GM12878 (cell line): Measurements from ENCODE around the gene APOC1. TPM values are rescaled to one million over a fixed set of nuclear protein-coding genes. Genes with fewer than 3 reads are reported as not detected.

Experiments
- ATAC-seq: fragments of 200-7000 bp; cut with Tn5 transposase; 3 replicates; pipeline ENCODE4 v1.9.1; 2020; ENCODE audit warnings: mild to moderate bottlenecking, moderate library complexity
- BruUV-seq: library from RNA; stranded (reverse); fragments of 400-500 nt; replicated peaks from 2 replicates; lab custom pipeline; 2021; lab: Mats Ljungman, UMichigan
- CTCF ChIA-PET: fragments of 300-600 bp; sonication (Branson Sonifier 250); formaldehyde crosslinking; extraction: SDS; loops from one replicate; lab custom pipeline; 2021; ENCODE audit warnings: inconsistent platforms; lab: Yijun Ruan, JAX
- POLR2A ChIA-PET: fragments of 350-600 bp; formaldehyde crosslinking; extraction: SDS; loops from one replicate; lab custom pipeline; 2021; ENCODE audit warnings: inconsistent platforms; lab: Charles Lee
- RAD21 ChIA-PET: fragments of 300-600 bp; sonication (Branson Sonifier 250); formaldehyde crosslinking; loops from one replicate; lab custom pipeline; 2023; ENCODE audit warnings: antibody characterized with exemption; ENCODE audit not compliant: unreplicated experiment; lab: Charles Lee
- SMC1A ChIA-PET: fragments of 300-600 bp; sonication (Branson Sonifier 250); formaldehyde crosslinking; loops from one replicate; lab custom pipeline; 2023; ENCODE audit not compliant: unreplicated experiment, uncharacterized antibody; lab: Charles Lee
- DNase-seq: peaks from one replicate; pipeline ENCODE4 v3.0.0-alpha.2; 2011; ENCODE audit warnings: low read depth, low spot score
- FAIRE-seq: peaks from 3 replicates; lab custom pipeline; 2011; peaks lifted over from hg19 to GRCh38; lab: Jason Lieb, UNC
- H2AFZ ChIP-seq: 2 replicates; pipeline ENCODE4 v1.6.0; 2011; ENCODE audit warnings: low read depth, low read length, control low read depth; ENCODE audit not compliant: control insufficient read depth
- H3K27ac ChIP-seq: 2 replicates; pipeline ENCODE4 v1.5.1; 2011; ENCODE audit warnings: control low read depth; ENCODE audit not compliant: control insufficient read depth, insufficient read depth
- H3K27me3 ChIP-seq, 2 experiments: replicated peaks in 1 of 2; 2 replicates each; pipeline versions ENCODE4 v1.6.0 to v1.6.1; 2011; ENCODE audit warnings: low read length in 1 of 2; ENCODE audit not compliant: control insufficient read depth in 2 of 2, insufficient read depth in 2 of 2
- H3K36me3 ChIP-seq, 2 experiments: 2 replicates each; pipeline ENCODE4 v1.5.1; 2011; ENCODE audit warnings: low read length in 1 of 2; ENCODE audit not compliant: control insufficient read depth in 2 of 2, insufficient read depth in 2 of 2
- H3K4me1 ChIP-seq: 2 replicates; pipeline ENCODE4 v1.6.1; 2011; ENCODE audit warnings: mild to moderate bottlenecking, low read length, moderate library complexity, mixed read lengths; ENCODE audit not compliant: control insufficient read depth, insufficient read depth
- H3K4me2 ChIP-seq: 2 replicates; pipeline ENCODE4 v1.6.0; 2011; ENCODE audit warnings: control low read depth; ENCODE audit not compliant: control insufficient read depth, insufficient read depth
- H3K4me3 ChIP-seq: fragments of 200-600 bp; sonication (generic); 2 replicates; pipeline ENCODE4 v1.5.1; 2016
- H3K79me2 ChIP-seq: 2 replicates; pipeline ENCODE4 v1.6.0; 2011; ENCODE audit warnings: low read length; ENCODE audit not compliant: control insufficient read depth, insufficient read depth
- H3K9ac ChIP-seq: 2 replicates; pipeline ENCODE4 v1.8.0; 2011; ENCODE audit warnings: low read length, control low read depth, mixed read lengths; ENCODE audit not compliant: control insufficient read depth, insufficient read depth
- H3K9me3 ChIP-seq: replicated peaks from 3 replicates; pipeline ENCODE4 v1.5.1; 2011; ENCODE audit warnings: mild to moderate bottlenecking, low read length; ENCODE audit not compliant: control insufficient read depth, insufficient read depth
- H4K20me1 ChIP-seq: 2 replicates; pipeline ENCODE4 v1.6.0; 2011; ENCODE audit not compliant: control insufficient read depth, insufficient read depth
- DPF2 ChIP-seq: fragments of 450-650 bp; IDR thresholded peaks from 2 replicates; pipeline ENCODE4 v1.6.1; 2017; ENCODE audit warnings: mild to moderate bottlenecking
- KDM1A ChIP-seq: fragments of 200-600 bp; sonication (generic); IDR thresholded peaks from 2 replicates; pipeline ENCODE4 v1.6.1; 2016; ENCODE audit warnings: borderline replicate concordance
- PAX5 ChIP-seq: IDR thresholded peaks from 2 replicates; pipeline ENCODE4 v1.6.1; 2011; ENCODE audit warnings: low read depth, low read length, borderline replicate concordance
- POLR2A ChIP-seq: IDR thresholded peaks from 2 replicates; pipeline ENCODE4 v1.6.1; 2011; ENCODE audit warnings: low read depth, mild to moderate bottlenecking, low read length
- RAD21 ChIP-seq: IDR thresholded peaks from 2 replicates; pipeline ENCODE4 v1.6.1; 2011; ENCODE audit warnings: mild to moderate bottlenecking, low read depth, low read length, moderate library complexity; ENCODE audit not compliant: insufficient read depth
- TCF7 ChIP-seq: IDR thresholded peaks from 2 replicates; pipeline ENCODE4 v1.6.1; 2014; ENCODE audit warnings: antibody characterized with exemption, borderline replicate concordance
- ZBED1 ChIP-seq: IDR thresholded peaks from 2 replicates; pipeline ENCODE4 v1.6.1; 2016; ENCODE audit warnings: borderline replicate concordance
- WGBS: methylation state at CpG from one replicate; pipeline ENCODE4 v1.1.6; 2016; ENCODE audit warnings: low lambda C conversion rate; ENCODE audit not compliant: insufficient replicate concordance, insufficient coverage; ENCODE audit errors: missing lambda C conversion rate; 5-methylcytosine and 5-hydroxymethylcytosine counted together
- in situ Hi-C: fragments of 300-500 bp; cut with MboI; formaldehyde crosslinking; loops from 9 replicates; pipeline ENCODE4 v1.14.3; 2018; ENCODE audit warnings: mixed read lengths
- intact Hi-C: fragments of 100-400 bp; cut with micrococcal nuclease; formaldehyde crosslinking; loops from one replicate; pipeline ENCODE4 v1.14.2; 2022; ENCODE audit not compliant: unreplicated experiment
- polyA plus RNA-seq, 11 experiments: library from polyadenylated mRNA; depleted of rRNA in 4 of 11; unstranded in 6 of 11; stranded (reverse) in 5 of 11; fragments of >200 nt; fragmentation: Nextera tagmentation in 4 of 11; fragmentation: Illumina TruSeq in 1 of 11; extraction: Ambion mirVana in 4 of 11; extraction: Trizol in 1 of 11; gene quantifications; 1 replicate in 1 of 11; 2 replicates in 10 of 11; pipeline versions ENCODE4 v1.2.1 to v1.2.3, GENCODE V29; 2011 to 2016; ENCODE audit warnings: inconsistent platforms in 2 of 11, missing spikeins in 2 of 11, low read depth in 1 of 11
- total RNA-seq, 4 experiments: library from RNA; depleted of rRNA in 3 of 4; stranded (reverse); fragments of >200 nt in 3 of 4; fragmentation: Illumina TruSeq in 1 of 4; extraction: Trizol in 1 of 4; gene quantifications; 2 replicates each; pipeline versions ENCODE4 v1.2.1 to v1.2.3, GENCODE V29; 2013 to 2021
- TF ChIP-seq, protein P1 (sequence below): fragments of 450-650 bp; formaldehyde crosslinking; IDR thresholded peaks from 2 replicates; pipeline ENCODE4 v1.5.0; 2022; ENCODE audit warnings: mild to moderate bottlenecking, missing genetic modification characterization
- TF ChIP-seq, protein P2 (sequence below): fragments of 450-650 bp; IDR thresholded peaks from 2 replicates; pipeline ENCODE4 v1.6.1; 2018; ENCODE audit warnings: mild to moderate bottlenecking, low read depth, moderate library complexity; ENCODE audit not compliant: partially characterized antibody

The APOC1 gene
- total and polyA plus RNA-seq, 10 of the 15 experiments (the other 5 are each of a cell fraction or from before 2014, with no cell fraction given), result 0.73 to 4.0 (median 2.6) TPM

DNA sequence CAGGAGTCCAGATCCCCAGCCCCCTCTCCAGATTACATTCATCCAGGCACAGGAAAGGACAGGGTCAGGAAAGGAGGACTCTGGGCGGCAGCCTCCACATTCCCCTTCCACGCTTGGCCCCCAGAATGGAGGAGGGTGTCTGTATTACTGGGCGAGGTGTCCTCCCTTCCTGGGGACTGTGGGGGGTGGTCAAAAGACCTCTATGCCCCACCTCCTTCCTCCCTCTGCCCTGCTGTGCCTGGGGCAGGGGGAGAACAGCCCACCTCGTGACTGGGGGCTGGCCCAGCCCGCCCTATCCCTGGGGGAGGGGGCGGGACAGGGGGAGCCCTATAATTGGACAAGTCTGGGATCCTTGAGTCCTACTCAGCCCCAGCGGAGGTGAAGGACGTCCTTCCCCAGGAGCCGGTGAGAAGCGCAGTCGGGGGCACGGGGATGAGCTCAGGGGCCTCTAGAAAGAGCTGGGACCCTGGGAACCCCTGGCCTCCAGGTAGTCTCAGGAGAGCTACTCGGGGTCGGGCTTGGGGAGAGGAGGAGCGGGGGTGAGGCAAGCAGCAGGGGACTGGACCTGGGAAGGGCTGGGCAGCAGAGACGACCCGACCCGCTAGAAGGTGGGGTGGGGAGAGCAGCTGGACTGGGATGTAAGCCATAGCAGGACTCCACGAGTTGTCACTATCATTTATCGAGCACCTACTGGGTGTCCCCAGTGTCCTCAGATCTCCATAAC is 8.8 kb upstream of the APOC1 start, which contains the start of gene APOE:
Gene APOE (plus strand): TSS at position 360 of the 724 bp plus-strand sequence. CDS start 829 bp downstream, outside the sequence.
- RAD21 ChIA-PET, result interaction anchor here (0.8 to 2.3 kb wide), 2 partner anchors 15 to 154 kb away, joined by 4 to 8 read pairs; no protein-coding TSS in a partner anchor
- DNase-seq (no peak), ATAC-seq (no peak; the same call in 1 of the 3 replicates), FAIRE-seq (no peak)
- Histone ChIP-seq H3K4me2 (no peak within 1 kb of the TSS), H3K4me1 (no peaks in the 10 kb centered on the region), H2AFZ (no peak within 1 kb of the TSS), H3K27me3 (no peaks in the 10 kb centered on the region), H3K9me3 (no peaks in the 10 kb centered on the region), H3K36me3 (peaks cover 4 to 17% of the 10 kb centered on the region in 2 experiments; a peak in 3 of 4 replicates), H3K4me3 (no peak within 1 kb of the TSS), H4K20me1 (no peaks in the 10 kb centered on the region; the same call in 1 of the 2 replicates), H3K79me2 (no peaks in the 10 kb centered on the region), H3K9ac (no peak within 1 kb of the TSS), H3K27ac (no peak within 1 kb of the TSS)
- 0 out of 2 replicates have a peak, but pooled peaks have one; percentile 10 for TF ChIP-seq TCF7
- TF ChIP-seq KDM1A, result no peak
- peak; percentile 55; the same call in 1 of the 2 replicates for TF ChIP-seq POLR2A
- no peak for TF ChIP-seq RAD21
- no peak for TF ChIP-seq PAX5
- SMC1A ChIA-PET, result interaction anchor here (0.6 to 2.3 kb wide), 3 partner anchors 46 to 1061 kb away, joined by 3 to 11 read pairs (median 7); no protein-coding TSS in a partner anchor
- no TSS peak for BruUV-seq
- 12% methylated on average over 17 of the region's 20 CpGs for WGBS
- POLR2A ChIA-PET, result interaction anchor here (1.3 kb wide), 1 partner anchor 15 kb away, joined by 3 read pairs; no protein-coding TSS in a partner anchor
- intact Hi-C loops (loop anchor here (5.0 kb wide), 1 partner anchor 432 kb away; no protein-coding TSS in a partner anchor), in situ Hi-C loops (loop anchor here (10.0 kb wide), 2 partner anchors 49 to 429 kb away; partner anchors contain the start of gene CLPTM1)
- CTCF ChIA-PET, result interaction anchor here (0.6 to 4.3 kb wide), 11 partner anchors 9 to 432 kb away, joined by 3 to 34 read pairs (median 3); no protein-coding TSS in a partner anchor

DNA sequence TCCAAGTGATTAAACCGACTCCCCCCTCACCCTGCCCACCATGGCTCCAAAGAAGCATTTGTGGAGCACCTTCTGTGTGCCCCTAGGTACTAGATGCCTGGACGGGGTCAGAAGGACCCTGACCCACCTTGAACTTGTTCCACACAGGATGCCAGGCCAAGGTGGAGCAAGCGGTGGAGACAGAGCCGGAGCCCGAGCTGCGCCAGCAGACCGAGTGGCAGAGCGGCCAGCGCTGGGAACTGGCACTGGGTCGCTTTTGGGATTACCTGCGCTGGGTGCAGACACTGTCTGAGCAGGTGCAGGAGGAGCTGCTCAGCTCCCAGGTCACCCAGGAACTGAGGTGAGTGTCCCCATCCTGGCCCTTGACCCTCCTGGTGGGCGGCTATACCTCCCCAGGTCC is 6.8 kb upstream of the APOC1 start:
- no peak overlapping the region for H3K9ac ChIP-seq
- no peak for DNase-seq
- H3K79me2 ChIP-seq, result no peaks in the 10 kb centered on the region
- H3K4me3 ChIP-seq, result no peak overlapping the region
- intact Hi-C loops (loop anchor here (5.0 kb wide), 1 partner anchor 430 kb away; no protein-coding TSS in a partner anchor), in situ Hi-C loops (loop anchor here (10.0 kb wide), 2 partner anchors 47 to 427 kb away; partner anchors contain the start of gene CLPTM1)
- H3K27me3 ChIP-seq, result no peaks in the 10 kb centered on the region; a peak in 1 of 4 replicates
- H4K20me1 ChIP-seq, result no peaks in the 10 kb centered on the region; the same call in 1 of the 2 replicates
- WGBS, result 59% methylated on average over 11 of the region's 12 CpGs
- BruUV-seq, result no TSS peak
- H3K36me3 ChIP-seq, result peaks cover under 1 to 8% of the 10 kb centered on the region in 2 experiments; a peak in 3 of 4 replicates
- ChIA-PET RAD21 (no interaction called here), CTCF (interaction anchor here (0.8 to 5.1 kb wide), 2 partner anchors 40 to 44 kb away, joined by 4 to 37 read pairs; no protein-coding TSS in a partner anchor), SMC1A (interaction anchor here (0.6 kb wide), 1 partner anchor 410 kb away, joined by 3 read pairs; no protein-coding TSS in a partner anchor), POLR2A (no interaction called here)
- H3K4me2 ChIP-seq, result no peak overlapping the region
- FAIRE-seq, result no peak
- no peak overlapping the region for H2AFZ ChIP-seq
- H3K9me3 ChIP-seq, result no peaks in the 10 kb centered on the region
- no peak overlapping the region for H3K27ac ChIP-seq
- no peak for ATAC-seq
- no peak for TF ChIP-seq DPF2
- TF ChIP-seq, protein P1, sequence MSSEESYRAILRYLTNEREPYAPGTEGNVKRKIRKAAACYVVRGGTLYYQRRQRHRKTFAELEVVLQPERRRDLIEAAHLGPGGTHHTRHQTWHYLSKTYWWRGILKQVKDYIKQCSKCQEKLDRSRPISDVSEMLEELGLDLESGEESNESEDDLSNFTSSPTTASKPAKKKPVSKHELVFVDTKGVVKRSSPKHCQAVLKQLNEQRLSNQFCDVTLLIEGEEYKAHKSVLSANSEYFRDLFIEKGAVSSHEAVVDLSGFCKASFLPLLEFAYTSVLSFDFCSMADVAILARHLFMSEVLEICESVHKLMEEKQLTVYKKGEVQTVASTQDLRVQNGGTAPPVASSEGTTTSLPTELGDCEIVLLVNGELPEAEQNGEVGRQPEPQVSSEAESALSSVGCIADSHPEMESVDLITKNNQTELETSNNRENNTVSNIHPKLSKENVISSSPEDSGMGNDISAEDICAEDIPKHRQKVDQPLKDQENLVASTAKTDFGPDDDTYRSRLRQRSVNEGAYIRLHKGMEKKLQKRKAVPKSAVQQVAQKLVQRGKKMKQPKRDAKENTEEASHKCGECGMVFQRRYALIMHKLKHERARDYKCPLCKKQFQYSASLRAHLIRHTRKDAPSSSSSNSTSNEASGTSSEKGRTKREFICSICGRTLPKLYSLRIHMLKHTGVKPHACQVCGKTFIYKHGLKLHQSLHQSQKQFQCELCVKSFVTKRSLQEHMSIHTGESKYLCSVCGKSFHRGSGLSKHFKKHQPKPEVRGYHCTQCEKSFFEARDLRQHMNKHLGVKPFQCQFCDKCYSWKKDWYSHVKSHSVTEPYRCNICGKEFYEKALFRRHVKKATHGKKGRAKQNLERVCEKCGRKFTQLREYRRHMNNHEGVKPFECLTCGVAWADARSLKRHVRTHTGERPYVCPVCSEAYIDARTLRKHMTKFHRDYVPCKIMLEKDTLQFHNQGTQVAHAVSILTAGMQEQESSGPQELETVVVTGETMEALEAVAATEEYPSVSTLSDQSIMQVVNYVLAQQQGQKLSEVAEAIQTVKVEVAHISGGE (CRISPR knock-in tag), result no peak
- TF ChIP-seq, protein P2, sequence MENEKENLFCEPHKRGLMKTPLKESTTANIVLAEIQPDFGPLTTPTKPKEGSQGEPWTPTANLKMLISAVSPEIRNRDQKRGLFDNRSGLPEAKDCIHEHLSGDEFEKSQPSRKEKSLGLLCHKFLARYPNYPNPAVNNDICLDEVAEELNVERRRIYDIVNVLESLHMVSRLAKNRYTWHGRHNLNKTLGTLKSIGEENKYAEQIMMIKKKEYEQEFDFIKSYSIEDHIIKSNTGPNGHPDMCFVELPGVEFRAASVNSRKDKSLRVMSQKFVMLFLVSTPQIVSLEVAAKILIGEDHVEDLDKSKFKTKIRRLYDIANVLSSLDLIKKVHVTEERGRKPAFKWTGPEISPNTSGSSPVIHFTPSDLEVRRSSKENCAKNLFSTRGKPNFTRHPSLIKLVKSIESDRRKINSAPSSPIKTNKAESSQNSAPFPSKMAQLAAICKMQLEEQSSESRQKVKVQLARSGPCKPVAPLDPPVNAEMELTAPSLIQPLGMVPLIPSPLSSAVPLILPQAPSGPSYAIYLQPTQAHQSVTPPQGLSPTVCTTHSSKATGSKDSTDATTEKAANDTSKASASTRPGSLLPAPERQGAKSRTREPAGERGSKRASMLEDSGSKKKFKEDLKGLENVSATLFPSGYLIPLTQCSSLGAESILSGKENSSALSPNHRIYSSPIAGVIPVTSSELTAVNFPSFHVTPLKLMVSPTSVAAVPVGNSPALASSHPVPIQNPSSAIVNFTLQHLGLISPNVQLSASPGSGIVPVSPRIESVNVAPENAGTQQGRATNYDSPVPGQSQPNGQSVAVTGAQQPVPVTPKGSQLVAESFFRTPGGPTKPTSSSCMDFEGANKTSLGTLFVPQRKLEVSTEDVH, result no peak
- TF ChIP-seq POLR2A, result no peak
- TF ChIP-seq ZBED1, result no peak
- TF ChIP-seq, all 136 proteins: peak for 0
- no peaks in the 10 kb centered on the region for H3K4me1 ChIP-seq
